Measurements from ENCODE around the gene SLC25A6. TPM values are rescaled to one million over a fixed set of nuclear protein-coding genes. Genes with fewer than 3 reads are reported as not detected.

The SLC25A6 gene
- total and polyA plus RNA-seq, 9 of the 15 experiments (the other 6 are each of a cell fraction or from before 2014, with no cell fraction given) = 24.6 to 330 (median 129) TPM

- TF ChIP-seq EGR1 (conservative IDR thresholded peaks at IDR 0.05) (peak; percentile 55), KAT7 (CRISPR knock-in tag; IDR thresholded peaks at IDR 0.05; ENCODE audit: borderline replicate concordance) (no peak; the same call in 1 of the 2 replicates), TBP (optimal IDR thresholded peaks at IDR 0.05; ENCODE audit: low read depth, low read length) (peak; percentile 87), ZC3H8 (IDR thresholded peaks at IDR 0.05) (no peak), CAMTA2 (CRISPR knock-in tag; conservative IDR thresholded peaks at IDR 0.05) (0 out of 2 replicates have a peak, but pooled peaks have one; percentile 50), TOE1 (IDR thresholded peaks at IDR 0.05; ENCODE audit: borderline replicate concordance) (peak; percentile 99), TOE1 (CRISPR knock-in tag; IDR thresholded peaks at IDR 0.05; ENCODE audit: borderline replicate concordance, low read depth) (no peak), ZNF583 (CRISPR knock-in tag; IDR thresholded peaks at IDR 0.05) (peak; percentile 57; the same call in 1 of the 2 replicates), TCF7 (IDR thresholded peaks at IDR 0.05; ENCODE audit: borderline replicate concordance) (no peak), RBM15 (IDR thresholded peaks at IDR 0.05; ENCODE audit: insufficient read depth, low read length) (no peak), ZFP1 (CRISPR knock-in tag; IDR thresholded peaks at IDR 0.05) (no peak), ZNF184 (CRISPR knock-in tag; IDR thresholded peaks at IDR 0.05) (no peak), POLR2H (tag; IDR thresholded peaks at IDR 0.05; ENCODE audit: low read depth) (peak; percentile 74), BHLHE40 (IDR thresholded peaks at IDR 0.05; ENCODE audit: low read length) (peak; percentile 94), SNIP1 (IDR thresholded peaks at IDR 0.05; ENCODE audit: low read depth) (no peak), BRF1 (IDR thresholded peaks at IDR 0.05; ENCODE audit: borderline replicate concordance, extremely low read depth, insufficient read length) (no peak), ZNF121 (CRISPR knock-in tag; conservative IDR thresholded peaks at IDR 0.05) (no peak), CHD1 (IDR thresholded peaks at IDR 0.05; ENCODE audit: low read length) (peak; percentile 86), MCM5 (IDR thresholded peaks at IDR 0.05; ENCODE audit: low read depth) (no peak), C11orf30 (IDR thresholded peaks at IDR 0.05; ENCODE audit: low read depth) (peak; percentile 38), ESRRA (IDR thresholded peaks at IDR 0.05; ENCODE audit: borderline replicate concordance, low read depth) (no peak; the same call in 1 of the 2 replicates), RHOXF2B (CRISPR knock-in tag; conservative IDR thresholded peaks at IDR 0.05) (no peak), CC2D1A (IDR thresholded peaks at IDR 0.05) (no peak), HOMEZ (CRISPR knock-in tag; IDR thresholded peaks at IDR 0.05) (no peak), RBM22 (IDR thresholded peaks at IDR 0.05; ENCODE audit: low read depth, low read length, poor library complexity, severe bottlenecking) (peak; percentile 46), XRCC4 (IDR thresholded peaks at IDR 0.05; ENCODE audit: extremely low read depth, insufficient read depth, insufficient read length) (no peak), HMG20A (CRISPR knock-in tag; conservative IDR thresholded peaks at IDR 0.05) (no peak)
- TF ChIP-seq, protein P1, sequence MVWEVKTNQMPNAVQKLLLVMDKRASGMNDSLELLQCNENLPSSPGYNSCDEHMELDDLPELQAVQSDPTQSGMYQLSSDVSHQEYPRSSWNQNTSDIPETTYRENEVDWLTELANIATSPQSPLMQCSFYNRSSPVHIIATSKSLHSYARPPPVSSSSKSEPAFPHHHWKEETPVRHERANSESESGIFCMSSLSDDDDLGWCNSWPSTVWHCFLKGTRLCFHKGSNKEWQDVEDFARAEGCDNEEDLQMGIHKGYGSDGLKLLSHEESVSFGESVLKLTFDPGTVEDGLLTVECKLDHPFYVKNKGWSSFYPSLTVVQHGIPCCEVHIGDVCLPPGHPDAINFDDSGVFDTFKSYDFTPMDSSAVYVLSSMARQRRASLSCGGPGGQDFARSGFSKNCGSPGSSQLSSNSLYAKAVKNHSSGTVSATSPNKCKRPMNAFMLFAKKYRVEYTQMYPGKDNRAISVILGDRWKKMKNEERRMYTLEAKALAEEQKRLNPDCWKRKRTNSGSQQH (CRISPR knock-in tag; IDR thresholded peaks at IDR 0.05) = peak; percentile 95
Measured at GRCh38 chrX:1391707-1392375, at the start of gene SLC25A6 (continued).

Data from K562 (cell line).